Urinary bladder (tissue), 4 donors: ENCODE measurements around the gene ANKRD60. TPM values are rescaled to one million over a fixed set of nuclear protein-coding genes. Genes with fewer than 3 reads are reported as not detected.

Experiments
- DNase-seq: peaks from one replicate; pipeline ENCODE4 v3.0.0-alpha.2; 2015; ENCODE audit errors: extremely low spot score
- H3K27ac ChIP-seq: one replicate; pipeline ENCODE4 v1.5.1; 2013; ENCODE audit warnings: low read depth, mild to moderate bottlenecking, moderate library complexity
- H3K36me3 ChIP-seq: one replicate; pipeline ENCODE4 v1.6.1; 2013; ENCODE audit warnings: mild to moderate bottlenecking, moderate library complexity; ENCODE audit not compliant: insufficient read depth
- H3K4me1 ChIP-seq: one replicate; pipeline ENCODE4 v1.6.1; 2013; ENCODE audit warnings: mild to moderate bottlenecking, moderate library complexity; ENCODE audit not compliant: insufficient read depth
- H3K4me3 ChIP-seq: one replicate; pipeline ENCODE4 v1.5.1; 2013; ENCODE audit warnings: low read depth, low read length
- WGBS: extraction: QIAGEN DNeasy Blood & Tissue Kit; methylation state at CpG from one replicate; pipeline ENCODE4 v1.1.7; 2013; 5-methylcytosine and 5-hydroxymethylcytosine counted together
- polyA plus RNA-seq: library from polyadenylated mRNA; stranded (reverse); fragments of 200-250 nt; gene quantifications from one replicate; pipeline ENCODE4 v1.2.3, GENCODE V29; 2013
- total RNA-seq: library from RNA; depleted of rRNA; stranded (reverse); fragments of >200 nt; gene quantifications from one replicate; pipeline ENCODE4 v1.2.3, GENCODE V29; 2014
- donor health status: healthy with polysubstance abuse.
- donor health status: healthy.

The ANKRD60 gene
- total and polyA plus RNA-seq, 2 donors: not detected

DNA sequence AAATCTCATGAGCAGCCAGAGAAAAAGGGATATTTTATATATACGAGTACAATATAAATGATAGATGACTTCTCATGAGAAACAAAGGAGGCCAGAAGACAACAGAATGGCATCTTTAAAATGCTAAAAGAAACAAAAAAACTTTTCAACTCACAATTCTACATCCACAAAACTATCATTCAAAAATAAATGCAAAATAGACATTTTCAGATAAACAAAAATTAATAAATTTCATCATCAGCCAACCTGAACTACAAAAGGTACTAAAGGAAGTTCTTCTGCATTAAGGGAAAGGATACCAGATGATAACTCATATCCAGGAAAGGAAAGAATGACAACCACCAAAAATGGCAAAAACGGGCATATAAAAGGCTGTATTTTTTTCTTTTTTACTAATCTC lies 27.9 kb upstream of the ANKRD60 start:
- WGBS: 95% methylated on average over 2 of the region's 2 CpGs
- Histone ChIP-seq H3K36me3 (no peaks in the 10 kb centered on the region), H3K4me3 (no peak overlapping the region), H3K4me1 (no peaks in the 10 kb centered on the region), H3K27ac (no peak overlapping the region)
- DNase-seq: no peak

DNA sequence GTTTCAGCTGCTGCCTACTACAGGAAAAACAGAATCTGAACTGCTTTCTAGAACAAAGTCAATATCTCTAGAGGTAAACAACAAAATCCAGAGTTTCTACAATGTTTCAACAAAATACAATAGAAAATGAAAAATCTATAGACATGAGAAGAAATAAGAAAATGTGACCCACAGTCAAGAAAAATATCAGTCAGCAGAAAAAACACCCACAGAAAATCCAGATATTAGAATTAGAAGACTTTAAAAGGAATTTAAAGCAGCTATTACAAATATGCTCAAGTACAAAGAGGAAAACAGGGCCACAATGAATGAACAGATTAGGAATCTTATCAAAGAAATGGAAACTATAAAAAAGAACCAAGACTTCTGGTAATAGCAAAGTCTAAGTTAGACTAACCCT lies 26.4 kb upstream of the ANKRD60 start:
- no peak overlapping the region for H3K27ac ChIP-seq
- H3K4me3 ChIP-seq: no peak overlapping the region
- no peaks in the 10 kb centered on the region for H3K36me3 ChIP-seq
- H3K4me1 ChIP-seq: no peaks in the 10 kb centered on the region
- DNase-seq: no peak

DNA sequence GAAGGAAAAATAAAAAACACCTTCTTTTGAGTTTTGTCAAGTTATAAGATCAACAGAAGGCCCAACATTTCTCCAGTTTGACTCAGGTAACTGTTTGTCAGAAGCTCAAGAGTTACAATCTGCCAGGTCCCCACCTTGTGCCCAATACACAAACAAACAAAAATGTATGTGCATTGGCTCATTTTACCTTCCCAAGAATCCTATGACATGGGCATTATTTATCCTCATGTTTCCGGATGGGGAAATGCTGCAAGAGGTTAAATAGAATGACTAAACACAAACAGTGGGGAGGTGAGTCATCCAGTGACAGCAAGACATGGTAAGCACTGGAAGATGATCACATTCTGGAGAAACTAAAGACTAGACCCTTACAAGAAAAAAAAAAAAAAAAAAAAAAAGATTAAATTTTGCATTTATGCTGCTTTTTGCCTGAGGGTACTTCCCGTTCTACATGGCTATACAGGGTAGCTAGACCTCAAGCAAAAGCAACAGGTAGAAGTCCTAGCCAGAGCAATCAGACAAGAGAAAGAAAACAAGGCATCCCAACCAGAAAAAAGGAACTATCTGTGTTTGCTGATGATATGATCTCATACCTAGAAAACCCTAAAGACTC lies 23.6 kb upstream of the ANKRD60 start:
- Histone ChIP-seq H3K36me3 (peaks cover 2% of the 10 kb centered on the region), H3K4me3 (no peak overlapping the region), H3K27ac (no peak overlapping the region), H3K4me1 (no peaks in the 10 kb centered on the region)
- 84% methylated on average over 2 of the region's 2 CpGs for WGBS
- DNase-seq: no peak

DNA sequence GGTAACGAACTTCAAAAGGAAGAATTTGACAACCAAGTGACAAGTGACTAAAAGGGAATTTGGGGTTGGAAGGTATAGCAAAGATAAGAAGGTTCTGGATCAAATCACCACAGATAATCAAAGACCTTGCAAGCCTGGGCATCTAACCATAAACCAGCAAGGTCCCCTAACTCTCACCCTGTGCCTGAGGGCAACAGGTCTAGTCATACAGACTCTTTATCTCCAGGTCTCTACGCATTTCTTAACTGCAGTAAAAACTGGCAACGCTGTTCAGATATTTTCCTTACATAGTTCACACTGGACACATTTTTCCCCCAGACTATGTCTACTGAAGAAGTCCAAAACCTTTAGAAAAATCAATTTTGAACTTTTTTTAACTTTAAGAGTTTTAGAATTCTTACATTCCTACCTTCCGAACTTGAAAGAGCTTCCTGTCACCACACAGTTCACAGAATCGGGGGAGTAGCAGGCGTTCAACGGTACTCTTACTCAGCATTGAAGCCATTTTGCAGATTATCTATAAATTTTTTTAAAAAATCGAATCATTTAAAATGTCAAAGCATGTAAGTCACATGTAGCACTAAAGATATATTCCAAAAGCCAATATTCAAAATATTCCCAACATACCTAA lies 23.0 kb upstream of the ANKRD60 start:
- WGBS: 90% methylated on average over 8 of the region's 8 CpGs
- no peak for DNase-seq
- no peaks in the 10 kb centered on the region for H3K4me1 ChIP-seq

DNA sequence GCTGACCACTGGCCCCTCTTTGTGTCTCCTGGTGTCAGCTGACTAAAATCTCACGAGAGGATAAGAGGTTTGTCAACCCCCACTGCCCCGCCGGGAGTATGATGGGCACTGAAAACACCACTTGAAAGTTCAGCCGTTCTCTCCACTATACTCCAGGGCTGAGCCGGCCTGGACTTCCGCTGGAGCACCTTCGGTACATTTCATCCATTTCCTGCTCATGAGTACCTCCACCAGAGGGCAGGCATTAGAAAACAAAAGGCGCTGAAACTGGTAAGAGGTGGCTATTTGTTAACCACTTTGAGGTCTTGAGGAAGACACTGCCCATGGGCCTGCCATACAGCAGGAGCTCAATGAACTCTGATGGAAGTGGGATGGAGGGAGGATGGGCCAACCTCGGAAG lies 17.9 kb upstream of the ANKRD60 start:
- H3K36me3 ChIP-seq: peaks cover 4% of the 10 kb centered on the region
- H3K4me1 ChIP-seq: no peaks in the 10 kb centered on the region
- WGBS: 58% methylated on average over 9 of the region's 9 CpGs
- DNase-seq: no peak
- H3K4me3 ChIP-seq: no peak overlapping the region
- H3K27ac ChIP-seq: no peak overlapping the region

More for the DNA sequence above, 23.0 kb upstream of the ANKRD60 start:
- H3K27ac ChIP-seq: no peak overlapping the region
- no peak overlapping the region for H3K4me3 ChIP-seq
- peaks cover 2% of the 10 kb centered on the region for H3K36me3 ChIP-seq

DNA sequence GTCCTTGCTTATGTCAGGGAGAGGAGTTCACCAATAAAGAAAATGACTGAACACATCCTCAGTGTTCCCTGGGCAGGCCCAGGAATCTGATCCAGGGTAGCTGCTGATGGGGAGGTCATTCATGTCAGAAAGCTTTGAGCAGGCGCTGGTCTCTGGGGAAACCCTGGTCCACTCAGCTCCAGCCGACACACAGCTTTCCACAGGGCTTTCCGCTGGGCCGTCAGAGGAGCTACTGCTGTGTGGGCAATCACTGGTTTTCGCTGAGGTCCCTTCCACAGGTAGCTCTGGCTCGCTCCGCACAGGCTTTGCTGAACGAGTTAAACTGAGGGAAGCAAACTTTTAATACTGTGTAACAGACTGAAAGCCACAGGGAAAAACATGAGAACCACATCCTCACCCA lies 17.5 kb upstream of the ANKRD60 start:
- no peak overlapping the region for H3K4me3 ChIP-seq
- no peak overlapping the region for H3K27ac ChIP-seq
- H3K4me1 ChIP-seq: no peaks in the 10 kb centered on the region
- peaks cover 4% of the 10 kb centered on the region for H3K36me3 ChIP-seq
- DNase-seq: no peak
- WGBS: 94% methylated on average over 8 of the region's 8 CpGs

DNA sequence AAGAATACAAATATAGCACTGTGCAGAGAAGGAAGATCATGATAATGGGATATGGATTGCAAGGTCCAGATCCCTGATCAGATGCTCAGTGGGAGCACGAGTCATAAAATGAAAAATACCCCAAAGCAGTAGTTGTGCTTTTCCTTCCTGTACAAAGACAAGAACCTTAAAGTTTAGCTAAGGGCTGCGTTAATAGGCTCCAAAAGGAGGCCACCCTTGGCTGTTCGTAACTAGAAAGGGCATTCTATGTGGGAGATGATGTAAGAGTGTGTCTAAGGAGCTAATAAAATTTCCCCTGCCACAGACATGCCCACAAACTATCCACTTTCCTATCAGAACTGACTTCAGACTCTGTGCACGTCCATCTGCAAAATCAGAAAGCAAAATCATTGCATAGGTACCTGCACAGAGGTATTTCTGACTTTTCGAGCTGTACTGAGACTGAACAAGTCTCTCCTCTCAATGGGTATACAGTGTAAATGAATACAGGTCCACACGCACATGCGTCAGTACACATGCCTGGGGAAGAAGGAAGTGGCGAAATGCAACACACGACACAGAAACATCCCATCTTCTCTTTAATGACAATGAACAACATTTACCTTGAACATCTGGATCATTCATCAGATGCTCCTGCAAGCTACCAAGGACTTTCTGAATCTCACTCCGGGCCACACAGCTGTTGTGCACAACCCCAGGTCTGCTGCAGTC lies 16.9 kb upstream of the ANKRD60 start:
- H3K4me3 ChIP-seq: no peak overlapping the region
- H3K4me1 ChIP-seq: no peaks in the 10 kb centered on the region
- no peak for DNase-seq
- 92% methylated on average over 10 of the region's 10 CpGs for WGBS
- H3K36me3 ChIP-seq: peaks cover 4% of the 10 kb centered on the region
- H3K27ac ChIP-seq: no peak overlapping the region

DNA sequence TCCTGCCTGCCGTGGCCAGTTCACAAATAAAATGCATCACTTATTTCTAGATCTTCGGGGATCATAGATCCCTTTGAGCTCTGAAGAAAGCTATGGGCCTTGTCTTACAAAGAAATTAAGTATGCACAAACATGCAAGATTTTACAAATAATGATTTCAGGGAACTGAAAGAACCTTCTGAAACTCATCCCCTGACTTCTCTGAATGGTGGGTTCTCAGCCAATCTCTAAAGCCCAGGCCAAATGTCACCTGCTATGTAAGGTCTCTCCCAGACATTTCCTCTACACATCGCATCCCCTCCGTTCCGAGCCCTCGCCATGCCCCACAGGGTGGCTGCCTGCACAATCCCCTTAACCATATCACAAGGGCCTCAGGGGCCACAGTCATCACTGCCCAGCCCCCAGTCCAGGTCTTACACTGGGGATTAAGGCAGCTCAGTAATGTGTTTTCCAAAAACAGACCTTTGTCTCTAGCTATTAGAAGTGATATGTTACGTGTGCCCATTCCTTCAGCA lies 16.1 kb upstream of the ANKRD60 start:
- Histone ChIP-seq H3K27ac (no peak overlapping the region), H3K4me3 (no peak overlapping the region), H3K4me1 (no peaks in the 10 kb centered on the region), H3K36me3 (peaks cover 4% of the 10 kb centered on the region)
- no peak for DNase-seq
- WGBS: 92% methylated on average over 7 of the region's 7 CpGs

DNA sequence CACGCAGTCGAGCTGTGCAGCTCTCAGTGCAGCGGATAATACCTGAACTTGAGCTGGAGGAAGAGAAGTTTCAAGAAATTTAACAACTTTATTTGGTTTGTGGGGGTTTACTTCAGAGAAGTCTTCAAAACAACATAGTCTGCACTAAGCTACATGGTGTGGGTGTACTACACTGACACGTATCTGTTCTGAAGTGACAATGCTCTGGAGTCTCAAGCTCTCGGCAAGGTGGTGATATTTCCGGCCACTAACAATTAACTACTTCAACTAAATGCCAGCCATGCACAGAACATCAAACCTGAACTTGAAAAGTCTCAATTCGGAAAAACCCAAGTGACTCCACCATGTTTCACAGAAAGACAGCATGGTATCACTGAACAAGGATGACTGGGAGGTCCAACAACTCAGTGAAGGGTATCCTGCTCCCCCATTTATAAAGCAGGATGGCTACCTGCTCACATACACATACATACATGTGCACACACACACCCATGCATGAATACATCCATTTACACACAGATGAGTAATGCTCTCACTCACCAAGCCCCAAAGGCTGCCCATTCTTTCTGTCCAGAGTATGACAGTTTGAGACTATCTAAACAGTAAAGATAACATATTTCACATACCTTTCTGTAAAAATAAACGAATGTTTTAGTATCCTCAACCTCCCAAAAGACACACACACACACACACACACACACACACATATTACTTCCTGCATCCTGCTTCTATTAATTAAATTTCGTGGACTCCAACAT lies 15.4 kb upstream of the ANKRD60 start:
- Histone ChIP-seq H3K4me1 (no peaks in the 10 kb centered on the region), H3K36me3 (peaks cover 4% of the 10 kb centered on the region), H3K27ac (no peak overlapping the region), H3K4me3 (no peak overlapping the region)
- DNase-seq: no peak
- WGBS: 85% methylated on average over 9 of the region's 9 CpGs

DNA sequence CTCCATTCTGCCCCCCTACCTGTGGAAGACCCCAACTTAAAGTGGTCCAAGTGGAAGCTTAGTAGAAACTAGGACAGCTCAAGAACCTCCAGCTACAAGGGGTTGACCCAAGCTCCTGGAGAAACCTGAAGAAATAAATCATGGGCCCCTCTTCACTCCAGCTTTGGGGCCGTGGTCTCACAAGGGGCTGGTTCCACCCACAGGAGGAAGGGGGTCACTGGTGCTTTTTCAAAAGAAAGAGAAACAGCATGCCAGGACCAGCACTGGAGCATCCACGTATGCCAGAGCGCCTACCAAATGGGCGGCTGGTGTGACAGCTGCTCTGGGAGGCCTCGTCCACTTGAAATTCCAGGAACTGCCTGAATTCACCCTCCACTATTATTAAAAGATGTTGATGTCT lies 14.4 kb upstream of the ANKRD60 start:
- no peak for DNase-seq
- peaks cover 4% of the 10 kb centered on the region for H3K36me3 ChIP-seq
- H3K4me1 ChIP-seq: no peaks in the 10 kb centered on the region
- H3K27ac ChIP-seq: no peak overlapping the region
- WGBS: 97% methylated on average over 5 of the region's 5 CpGs
- no peak overlapping the region for H3K4me3 ChIP-seq

DNA sequence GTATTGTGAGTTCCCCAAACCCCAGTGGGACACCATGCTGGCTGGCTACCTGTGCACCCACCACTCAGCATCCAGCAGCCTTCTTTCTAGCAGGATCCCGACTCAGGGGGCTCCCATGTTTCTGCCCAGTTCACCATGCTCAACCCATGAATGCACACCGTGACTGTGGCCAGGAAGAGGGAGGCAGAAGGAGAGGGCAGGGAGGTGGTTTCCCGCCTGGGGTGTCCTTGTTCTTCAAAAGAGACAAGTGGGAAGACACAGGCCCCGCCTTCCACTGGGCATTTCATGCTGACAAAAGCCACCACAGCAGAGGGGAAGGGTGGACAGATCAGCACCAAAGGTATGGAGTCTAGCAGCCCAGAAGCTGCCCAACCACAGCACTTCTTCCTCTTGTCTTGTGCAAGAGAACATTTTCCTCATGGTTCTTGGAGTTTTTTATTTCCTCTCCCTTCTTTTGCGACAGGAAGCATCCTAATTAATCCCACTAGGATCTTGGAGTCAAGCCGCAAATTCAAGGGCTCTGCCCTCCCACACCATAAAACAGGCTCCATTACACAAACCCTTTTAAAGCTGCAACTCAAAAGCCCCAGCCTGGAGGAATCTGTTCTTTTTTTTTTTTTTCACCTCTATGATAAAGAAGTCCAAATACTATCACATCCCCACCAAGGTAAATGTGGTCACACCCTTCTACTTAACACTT lies 13.5 kb upstream of the ANKRD60 start:
- peaks cover 2% of the 10 kb centered on the region for H3K36me3 ChIP-seq
- WGBS: 82% methylated on average over 6 of the region's 6 CpGs
- H3K4me1 ChIP-seq: no peaks in the 10 kb centered on the region
- DNase-seq: no peak
- no peak overlapping the region for H3K27ac ChIP-seq
- H3K4me3 ChIP-seq: no peak overlapping the region

DNA sequence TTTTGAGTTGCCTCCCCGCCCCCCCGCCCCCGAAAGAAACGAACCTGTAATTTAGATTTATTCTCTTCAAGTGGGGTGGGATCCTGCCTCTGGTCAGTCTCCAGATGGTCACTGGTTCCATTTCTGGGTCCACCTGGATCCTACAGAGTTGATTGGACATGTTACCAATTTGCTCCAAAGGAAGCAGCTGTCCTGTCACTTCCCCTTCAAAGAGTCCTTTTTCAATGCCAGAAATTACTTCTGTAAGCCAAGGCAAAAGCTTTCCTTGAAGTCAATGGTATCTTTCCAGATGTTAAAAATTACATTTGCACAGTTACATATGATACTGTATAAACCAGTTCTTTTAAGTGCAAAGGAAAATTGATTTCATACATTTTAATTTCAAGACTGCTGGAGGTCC lies 12.0 kb upstream of the ANKRD60 start:
- no peak overlapping the region for H3K27ac ChIP-seq
- no peak for DNase-seq
- WGBS: 92% methylated on average over 4 of the region's 4 CpGs
- H3K4me3 ChIP-seq: no peak overlapping the region
- H3K36me3 ChIP-seq: peaks cover 2% of the 10 kb centered on the region
- H3K4me1 ChIP-seq: no peaks in the 10 kb centered on the region

DNA sequence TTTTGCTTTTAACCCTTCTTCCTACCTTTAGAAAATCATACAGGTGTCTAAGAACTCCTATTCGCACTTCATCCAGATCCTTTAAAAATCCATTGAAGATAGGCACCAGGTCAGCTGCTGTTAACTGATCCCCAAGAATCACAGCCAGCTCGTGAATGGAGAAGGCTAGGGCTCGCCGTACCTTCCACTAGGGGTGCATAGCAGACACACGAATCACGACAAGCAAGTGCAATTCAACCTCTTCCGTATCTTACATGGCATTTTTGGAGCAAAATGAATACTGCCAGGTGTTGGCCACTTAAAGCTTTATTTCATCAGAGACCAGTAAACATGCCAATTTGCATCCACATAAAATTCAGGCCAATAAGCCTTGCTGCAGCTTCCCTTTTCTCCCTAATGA lies 10.8 kb upstream of the ANKRD60 start:
- Histone ChIP-seq H3K4me1 (no peaks in the 10 kb centered on the region), H3K27ac (no peak overlapping the region), H3K4me3 (no peak overlapping the region), H3K36me3 (peaks cover 2% of the 10 kb centered on the region)
- WGBS: 87% methylated on average over 7 of the region's 7 CpGs
- no peak for DNase-seq
